Fibroblast of skin of scalp (primary cell): ENCODE data around the gene EXOG. TPM values are rescaled to one million over a fixed set of nuclear protein-coding genes. Genes with fewer than 3 reads are reported as not detected.

Source experiments
- DNase-seq: peaks from one replicate; pipeline ENCODE4 v3.0.0-alpha.2; 2013
- polyA plus RNA-seq, 2 experiments: library from polyadenylated mRNA; unstranded; fragments of 120-200 nt; gene quantifications; one replicate each; pipeline ENCODE4 v1.2.1, GENCODE V29; 2013; ENCODE audit not compliant: insufficient read length in 2 of 2

Gene EXOG, protein sequence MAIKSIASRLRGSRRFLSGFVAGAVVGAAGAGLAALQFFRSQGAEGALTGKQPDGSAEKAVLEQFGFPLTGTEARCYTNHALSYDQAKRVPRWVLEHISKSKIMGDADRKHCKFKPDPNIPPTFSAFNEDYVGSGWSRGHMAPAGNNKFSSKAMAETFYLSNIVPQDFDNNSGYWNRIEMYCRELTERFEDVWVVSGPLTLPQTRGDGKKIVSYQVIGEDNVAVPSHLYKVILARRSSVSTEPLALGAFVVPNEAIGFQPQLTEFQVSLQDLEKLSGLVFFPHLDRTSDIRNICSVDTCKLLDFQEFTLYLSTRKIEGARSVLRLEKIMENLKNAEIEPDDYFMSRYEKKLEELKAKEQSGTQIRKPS
- 10.7 TPM for polyA plus RNA-seq (2013, experiment 1 of 2; ENCODE audit: insufficient read length)
- 10.7 TPM for polyA plus RNA-seq (2013, experiment 2 of 2; ENCODE audit: insufficient read length)

DNA sequence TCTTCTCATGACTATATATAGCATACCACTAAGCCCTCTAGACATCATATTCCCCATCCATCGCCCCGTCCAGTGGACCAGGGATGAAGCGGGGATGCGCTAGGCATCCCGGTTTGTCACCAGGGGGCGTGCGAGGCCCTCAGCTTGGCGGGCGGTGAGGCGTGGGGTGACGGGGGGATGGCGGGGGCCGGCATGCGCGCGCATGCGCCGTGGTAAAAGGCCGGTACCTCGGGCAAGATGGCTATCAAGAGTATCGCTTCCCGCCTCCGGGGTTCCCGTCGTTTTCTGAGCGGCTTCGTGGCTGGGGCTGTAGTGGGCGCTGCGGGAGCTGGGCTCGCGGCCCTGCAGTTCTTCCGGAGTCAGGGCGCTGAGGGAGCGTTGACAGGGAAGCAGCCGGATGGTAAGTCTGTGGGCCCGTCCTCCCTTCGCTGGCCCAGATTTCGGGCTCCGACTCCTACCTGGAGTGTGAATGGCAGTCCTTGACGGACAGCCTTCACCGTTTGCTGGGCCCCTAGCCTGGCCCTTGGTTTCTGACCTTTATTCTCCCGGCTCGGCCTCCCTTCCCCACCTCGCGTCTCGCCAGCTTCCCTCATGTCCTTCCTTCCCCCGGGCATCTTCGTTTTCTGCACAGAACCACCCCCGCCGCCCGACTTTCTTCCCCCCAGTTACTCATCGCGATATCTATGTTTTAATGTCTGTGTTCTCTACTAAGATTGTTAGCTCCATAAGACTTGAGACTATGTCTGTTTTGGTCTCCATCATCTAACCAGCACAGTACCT lies at the start of gene EXOG:
TSS of gene EXOG (plus strand) at position 210 of the 780 bp plus-strand sequence. CDS start at position 238, 28 bp downstream.
- peak; percentile 94 for DNase-seq

DNA sequence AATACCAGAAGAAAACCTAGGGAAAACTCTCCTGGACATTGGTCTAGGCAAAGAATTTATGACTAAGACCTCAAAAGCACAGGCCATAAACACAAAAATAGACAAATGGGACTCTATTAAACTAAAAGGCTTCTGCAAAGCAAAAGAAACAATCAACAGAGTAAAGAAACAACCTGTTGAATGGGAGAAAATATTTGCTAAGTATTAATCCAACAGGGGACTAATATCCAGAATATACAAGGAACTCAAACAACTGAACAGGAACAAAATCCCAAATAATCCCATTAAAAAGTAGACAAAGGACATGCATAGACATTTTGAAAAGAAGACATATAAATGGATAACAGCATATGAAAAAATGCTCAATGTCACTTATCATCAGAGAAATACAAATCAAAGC lies 49.3 kb upstream of the EXOG start:
- no peak for DNase-seq

DNA sequence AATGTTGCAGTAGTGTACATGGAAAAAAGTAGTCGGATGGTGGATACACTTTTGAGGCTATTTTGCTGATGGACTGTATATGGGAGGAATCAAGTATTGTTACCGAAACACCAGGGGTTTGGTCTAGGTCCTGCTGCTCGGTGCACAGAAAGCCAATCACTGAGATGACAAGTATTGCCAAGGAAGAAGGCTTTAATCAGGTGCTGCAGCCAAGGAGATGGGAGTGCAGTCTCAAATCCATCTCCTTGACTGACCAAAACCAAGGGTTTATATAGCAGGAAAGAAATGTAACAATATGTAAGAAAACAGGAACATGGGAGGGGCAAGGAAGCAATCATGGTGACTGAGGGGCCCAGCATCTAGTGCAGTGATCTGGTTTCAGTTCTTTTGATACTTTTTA lies 45.3 kb upstream of the EXOG start:
- DNase-seq, result no peak

DNA sequence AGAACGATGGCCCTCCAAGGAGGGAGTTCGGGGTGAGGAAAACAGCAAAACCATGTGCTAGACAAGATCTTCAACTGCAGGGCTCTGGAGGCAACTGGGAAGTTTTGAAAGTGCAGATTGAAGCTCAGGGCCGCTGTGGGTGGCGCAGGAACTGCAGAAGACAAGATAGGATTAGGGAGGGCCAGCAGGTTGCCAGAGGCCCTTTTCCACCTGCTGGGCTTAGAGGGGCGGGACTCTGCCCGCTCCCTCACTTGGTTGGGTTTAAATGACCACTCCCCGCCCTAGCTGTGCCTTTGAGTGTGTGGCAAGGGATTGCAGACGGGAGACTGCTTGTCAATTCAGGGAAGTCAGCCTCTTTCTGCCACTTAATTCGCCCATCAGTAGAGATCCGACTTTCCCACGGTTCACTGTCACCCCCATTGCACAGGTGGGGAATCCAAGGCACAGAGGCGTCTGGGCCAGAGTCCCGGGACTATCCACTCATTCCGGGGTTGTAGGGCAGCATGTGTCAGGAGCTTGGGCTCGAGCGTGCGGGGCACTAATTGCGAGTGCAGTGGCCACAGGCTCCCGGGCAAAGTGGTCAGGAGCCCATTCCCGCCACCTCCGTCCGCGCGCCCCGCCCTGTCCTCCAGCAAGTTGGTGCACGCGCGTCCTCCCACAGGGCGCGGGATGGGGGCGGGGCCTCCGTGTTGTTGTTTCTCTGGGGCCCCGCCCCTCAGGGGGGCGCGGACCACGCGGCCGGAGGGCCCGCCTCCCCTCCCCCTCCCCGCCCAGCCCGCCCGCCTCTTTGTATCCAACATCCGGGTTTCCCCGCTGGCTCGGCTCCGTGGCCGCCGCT lies 42.8 kb upstream of the EXOG start, which contains the start of gene ACVR2B:
TSS of gene ACVR2B (plus strand) at position 816 of the 838 bp plus-strand sequence. CDS start 433 bp downstream, outside the sequence.
- DNase-seq, result peak; percentile 83

DNA sequence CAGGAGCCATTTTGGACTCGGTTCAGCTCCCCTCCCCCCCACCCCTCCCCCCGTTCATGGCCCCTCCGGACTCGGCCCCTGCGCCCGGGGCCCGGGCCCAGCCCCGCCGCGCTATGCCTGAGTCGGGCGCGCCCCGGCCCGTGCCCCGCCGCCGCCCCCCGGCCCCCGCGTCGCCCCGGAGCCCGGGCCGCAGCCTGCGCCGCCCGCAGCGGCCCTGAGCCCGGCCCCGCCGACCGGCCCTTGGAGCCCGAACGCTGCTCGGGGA lies 42.3 kb upstream of the EXOG start:
- no peak for DNase-seq

DNA sequence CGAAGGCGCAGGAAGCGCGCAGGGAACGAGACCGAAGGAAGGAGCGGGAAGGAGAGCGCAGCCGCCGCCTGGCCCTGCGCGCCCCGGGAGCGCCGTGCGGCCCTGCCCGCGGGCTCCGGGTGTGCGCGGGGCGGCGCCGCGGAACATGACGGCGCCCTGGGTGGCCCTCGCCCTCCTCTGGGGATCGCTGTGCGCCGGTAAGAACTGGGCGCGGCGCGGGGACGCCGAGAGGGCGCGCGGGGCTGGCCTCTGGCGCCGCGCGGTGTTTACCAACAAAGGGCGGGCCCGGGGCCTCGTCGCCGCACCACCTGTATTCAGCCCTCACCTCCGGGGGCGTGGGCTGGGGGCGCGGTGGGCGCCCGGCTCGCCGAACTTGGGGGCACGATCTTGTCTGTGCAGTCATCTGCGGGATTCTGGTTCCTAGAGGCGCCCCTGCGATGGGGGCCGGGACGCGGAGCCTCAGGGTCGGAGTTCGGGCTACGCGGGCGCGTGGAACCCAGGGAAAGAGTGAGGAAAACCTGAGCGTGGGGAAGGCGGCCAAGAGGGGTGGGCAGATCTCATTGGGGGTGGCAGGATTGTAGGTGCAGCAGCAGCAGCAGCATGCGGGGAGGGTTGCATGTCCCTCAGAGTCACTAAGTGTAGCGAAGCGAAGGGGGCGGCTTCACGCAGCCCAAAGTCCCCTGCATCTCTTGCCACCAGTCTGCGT lies 41.8 kb upstream of the EXOG start:
- DNase-seq, result peak; percentile 27

DNA sequence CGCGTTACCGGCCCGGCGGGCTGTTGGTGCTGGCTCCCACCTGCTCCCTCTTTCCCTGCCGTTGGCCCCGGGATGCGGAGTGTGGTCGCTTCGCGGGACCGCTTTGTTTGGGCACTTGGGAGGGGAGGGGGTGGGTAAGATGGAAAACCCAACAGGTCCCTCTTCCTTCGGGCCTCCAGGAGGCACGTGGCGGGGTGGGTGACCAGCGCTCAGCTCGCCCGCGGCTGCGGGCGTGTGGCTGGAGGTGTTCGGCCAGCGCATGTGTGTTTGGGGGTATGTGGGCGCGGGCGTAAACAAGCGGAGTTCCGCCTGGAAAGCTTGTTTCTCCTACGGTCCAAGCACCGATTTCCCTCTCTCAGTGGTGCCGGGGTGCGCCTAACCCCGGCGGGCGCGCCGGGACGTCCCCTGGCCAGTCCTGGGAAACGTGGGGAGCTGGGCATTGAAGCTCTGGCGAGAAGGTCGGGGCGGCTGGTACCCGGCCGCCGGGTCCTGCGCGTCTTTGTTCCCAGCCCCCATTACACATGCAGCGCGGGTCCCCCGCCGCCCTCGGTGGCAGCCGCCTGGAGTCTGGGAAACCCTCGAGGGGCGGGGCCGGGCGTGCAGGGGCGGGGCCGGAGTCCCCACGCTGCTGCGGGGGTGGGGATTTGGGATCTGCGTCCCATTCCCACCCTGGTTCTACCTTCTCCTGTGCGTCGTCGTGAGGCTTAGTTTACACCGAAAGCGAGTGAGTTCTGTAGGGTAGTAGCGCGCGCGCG lies 41.1 kb upstream of the EXOG start:
- DNase-seq, result peak; percentile 38

DNA sequence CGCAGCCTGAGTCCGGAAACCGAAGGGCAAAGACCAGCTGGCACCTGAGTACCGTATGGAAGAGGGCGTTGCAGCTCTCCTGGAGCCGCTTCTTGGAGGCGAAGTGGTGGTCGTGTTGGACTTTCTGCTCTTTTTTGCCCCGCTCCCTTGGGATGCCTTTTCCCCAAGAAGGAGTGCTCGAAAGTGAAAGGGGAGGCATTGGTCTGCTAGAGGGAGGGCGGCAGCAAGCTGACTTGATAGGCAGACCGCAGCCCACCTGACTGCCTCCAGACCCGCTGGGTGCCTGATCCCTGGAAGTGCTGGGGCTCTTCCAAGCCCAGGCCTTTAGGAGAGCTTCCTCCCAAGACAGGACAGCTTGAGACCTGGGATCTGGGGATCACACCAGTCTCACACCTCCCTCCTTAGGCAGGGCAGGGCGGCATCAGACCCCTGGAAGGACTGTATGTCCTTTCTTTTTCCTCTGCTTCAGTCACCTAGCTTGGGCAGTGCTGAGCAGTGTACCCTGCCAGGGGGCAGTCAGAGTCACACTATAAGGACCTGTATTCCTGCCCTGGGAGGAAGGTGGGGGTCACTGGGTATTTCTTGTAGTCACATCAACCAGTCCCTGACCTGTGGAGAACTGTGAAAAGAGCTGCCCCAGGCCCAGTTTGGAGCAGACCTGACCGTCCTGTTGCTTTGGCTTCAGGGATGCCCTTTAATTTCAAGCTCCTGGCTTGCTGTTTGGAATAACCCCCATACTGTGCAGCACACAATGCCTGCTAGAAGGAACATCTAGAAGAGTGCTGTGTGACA lies 40.3 kb upstream of the EXOG start:
- no peak for DNase-seq

DNA sequence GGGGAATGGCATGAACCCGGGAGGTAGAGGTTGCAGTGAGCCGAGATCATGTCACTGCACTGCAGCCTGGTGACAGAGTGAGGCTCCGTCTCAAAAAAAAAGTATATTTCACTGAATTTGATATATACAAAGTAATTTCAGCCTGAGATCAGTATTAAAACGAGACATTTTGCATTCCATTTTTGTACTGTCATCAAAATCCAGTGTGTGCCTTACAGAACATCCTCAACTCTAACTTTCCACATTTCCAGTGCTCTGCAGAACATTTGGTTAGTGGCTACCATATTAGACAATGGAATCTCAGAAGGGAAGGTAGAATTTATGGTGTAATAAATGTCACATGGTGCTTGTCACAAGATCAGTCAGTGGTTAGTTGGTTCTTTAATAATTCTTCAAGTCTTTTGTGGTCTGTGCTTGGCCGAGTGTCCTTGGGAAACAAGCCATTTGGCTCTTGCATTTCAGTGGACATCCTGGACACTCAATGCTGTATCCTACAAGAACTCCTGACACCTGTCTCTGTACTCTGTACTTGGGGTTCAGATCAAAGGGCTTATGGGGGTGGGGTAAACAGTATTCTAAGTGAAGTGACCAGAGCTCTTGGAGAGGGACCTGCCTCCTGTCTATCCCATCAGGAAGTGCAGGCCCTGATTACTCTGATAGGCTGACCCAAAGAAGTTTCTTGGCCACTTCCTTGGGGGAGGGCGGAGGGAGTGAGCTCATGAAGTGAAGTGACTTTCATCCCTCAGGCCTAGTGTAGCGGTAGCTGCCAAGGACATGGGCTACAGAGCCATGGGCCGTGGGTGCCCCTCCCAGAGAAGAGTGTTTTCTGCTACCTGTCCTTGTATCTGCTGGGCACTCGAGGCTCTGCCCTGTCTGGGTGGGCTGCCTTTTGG lies 38.8 kb upstream of the EXOG start:
- DNase-seq, result no peak

DNA sequence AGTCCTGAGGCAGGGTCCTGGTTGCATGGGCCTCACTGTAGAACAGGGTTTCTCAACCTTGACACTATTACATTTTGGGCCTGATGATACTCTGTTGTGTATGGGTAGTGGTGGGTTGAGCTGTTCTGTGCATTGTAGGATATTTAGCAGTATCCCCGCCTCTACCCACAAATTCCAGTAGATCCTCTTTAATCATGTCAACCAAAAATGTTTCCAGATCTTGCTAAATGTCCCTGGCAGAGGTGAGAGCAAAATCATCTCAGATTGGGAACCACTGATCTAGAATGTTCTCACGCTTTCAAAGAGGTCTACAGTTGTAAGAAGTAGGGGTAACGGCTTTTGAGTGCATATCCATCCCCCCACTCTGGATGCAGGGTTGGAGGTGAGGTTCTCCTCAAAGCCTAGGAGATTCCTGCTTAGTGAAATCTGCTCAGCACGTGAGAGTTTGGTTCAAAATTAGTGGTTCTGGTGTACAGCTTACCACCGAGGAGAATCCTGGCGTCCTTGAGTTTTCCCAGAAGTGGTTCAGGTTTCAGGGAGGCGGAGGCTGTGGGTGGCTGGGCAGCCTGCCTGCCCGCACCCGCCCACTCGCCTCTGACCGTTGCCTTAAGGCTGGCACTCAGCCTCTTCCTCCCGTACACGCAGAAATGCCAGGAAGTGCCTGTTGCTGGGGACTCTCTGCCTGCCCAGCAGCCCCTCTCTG lies 37.2 kb upstream of the EXOG start:
- no peak for DNase-seq

DNA sequence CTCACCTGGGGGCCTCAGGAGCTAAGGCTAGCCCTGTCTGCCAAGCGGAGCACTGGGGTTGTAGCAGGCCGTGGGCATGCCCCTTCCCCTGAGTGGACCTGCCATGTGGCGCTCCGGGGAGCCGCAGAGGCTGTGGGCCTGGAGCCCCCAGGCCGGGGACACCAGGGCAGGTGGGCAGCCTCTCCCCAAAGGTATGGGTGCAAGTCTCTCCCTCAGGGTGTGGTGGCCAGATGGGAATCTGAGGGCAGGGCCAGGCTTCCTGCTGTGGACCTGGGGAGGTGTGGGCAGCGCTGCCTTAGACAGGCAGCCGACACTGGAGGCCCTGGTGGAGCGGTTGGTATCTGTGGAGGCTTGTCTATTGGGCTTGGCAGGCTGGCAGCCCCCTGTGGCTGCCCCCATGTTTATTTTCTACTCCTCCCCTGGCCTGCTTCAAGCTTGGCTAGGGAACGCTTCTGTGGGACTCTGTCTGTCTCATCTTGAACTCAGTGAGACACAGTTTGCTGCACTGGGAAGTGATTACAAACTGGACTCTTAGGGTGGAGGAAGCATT lies 36.6 kb upstream of the EXOG start:
- DNase-seq, result no peak

DNA sequence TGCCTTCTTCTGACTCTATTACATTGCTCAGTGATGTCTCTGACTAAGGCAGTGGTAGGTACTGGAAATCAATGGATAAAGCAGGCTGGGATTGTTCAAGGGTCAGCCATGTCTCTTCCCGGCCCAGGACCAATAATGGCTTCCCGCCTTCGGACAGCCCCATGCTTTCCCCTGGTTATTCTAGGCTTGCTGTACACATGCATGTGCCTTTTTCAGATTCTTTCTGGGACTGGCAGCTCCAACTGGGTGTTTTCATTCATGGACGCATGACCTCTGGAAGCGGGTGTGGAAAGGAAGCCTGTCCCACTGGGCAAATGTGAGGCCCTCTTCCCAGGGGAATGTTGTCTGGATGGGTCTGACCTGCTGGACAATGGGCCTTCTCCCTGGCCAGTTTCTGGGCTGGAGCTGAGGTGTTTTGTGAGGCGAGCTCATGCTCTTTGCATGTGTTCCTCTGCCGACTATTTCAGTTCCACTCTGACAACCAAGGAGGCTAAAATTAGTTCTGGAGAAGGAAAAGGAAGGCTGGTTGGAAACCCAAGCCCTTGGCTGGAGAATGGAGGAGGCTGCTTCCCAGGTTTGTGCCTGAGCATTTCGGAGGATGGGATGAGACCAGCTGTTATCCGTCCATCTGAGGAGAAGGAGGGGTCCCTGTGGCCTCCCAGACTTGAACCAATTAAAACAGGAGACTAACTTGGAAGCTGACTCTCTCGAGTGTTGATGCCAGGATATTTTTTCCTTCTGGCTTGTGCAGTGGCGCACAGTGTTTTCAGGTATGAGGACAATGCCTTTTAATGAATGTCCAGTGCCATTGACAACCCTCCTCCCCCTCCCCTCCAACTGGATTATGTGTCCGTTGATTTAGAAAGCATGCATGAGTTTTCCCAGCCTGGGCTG lies 35.5 kb upstream of the EXOG start:
- DNase-seq, result no peak

DNA sequence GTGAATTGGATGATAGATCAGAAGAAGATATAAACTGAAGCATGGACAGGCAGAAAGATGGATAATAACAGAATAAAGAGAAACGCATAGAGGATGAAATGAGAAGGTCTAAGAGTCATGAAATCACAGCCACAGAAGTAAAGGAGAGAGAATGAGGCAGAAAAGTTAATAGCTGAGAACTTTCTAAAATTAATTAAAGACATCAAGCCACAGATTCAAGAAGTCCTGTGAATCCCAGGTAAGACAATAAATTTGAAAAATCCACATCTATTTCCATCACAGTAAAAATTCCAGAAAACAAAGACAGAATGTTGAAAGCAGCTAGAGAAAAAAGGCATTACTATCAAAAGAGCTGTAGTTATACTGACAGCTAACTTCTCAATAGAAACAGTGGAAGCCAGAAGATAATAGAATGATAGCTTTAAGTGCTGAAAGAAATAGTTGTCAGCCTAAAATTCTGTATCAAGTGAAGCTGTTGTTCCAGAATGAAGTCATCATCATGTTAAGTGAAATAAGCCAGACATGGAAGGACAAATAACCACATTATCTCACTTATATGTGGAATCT lies 30.5 kb upstream of the EXOG start:
- no peak for DNase-seq

DNA sequence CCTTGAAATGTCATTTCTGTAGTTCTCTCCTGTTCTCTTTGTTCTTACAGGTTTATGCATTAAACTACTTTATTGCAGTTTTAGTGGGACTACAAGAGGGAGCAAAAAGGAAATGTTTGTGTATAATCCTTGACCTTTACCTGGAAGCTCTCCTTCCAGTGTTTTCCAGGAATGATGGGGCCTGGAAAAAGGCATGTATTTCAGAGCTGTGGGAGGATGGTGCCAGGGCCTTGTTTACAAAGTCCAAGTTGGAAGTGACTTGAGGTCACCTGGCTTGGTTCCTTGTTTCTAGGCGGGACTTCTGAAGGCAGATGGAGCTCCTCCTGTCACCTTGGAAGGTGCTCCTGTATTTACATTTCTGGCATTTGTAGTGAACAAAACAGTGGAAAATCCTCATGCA lies 27.4 kb upstream of the EXOG start:
- DNase-seq, result no peak

DNA sequence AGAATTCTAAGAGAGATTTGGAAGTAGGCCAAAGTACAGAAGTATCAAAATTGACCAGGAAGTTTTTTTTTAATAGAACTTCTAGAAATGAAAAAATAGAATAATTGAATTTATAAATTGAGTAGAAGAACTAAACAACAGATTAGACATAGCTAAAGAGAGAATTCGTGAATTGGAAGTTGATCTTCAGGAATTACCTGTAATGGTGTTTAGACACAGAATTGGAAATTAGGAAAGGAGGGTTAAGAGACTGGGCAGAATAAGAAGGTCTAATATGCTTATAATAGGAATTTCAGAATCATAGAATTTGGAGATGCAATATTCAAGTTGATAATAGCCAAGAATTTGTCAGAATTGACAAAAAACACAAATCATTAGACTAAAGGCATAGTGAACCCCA lies 26.3 kb upstream of the EXOG start:
- DNase-seq, result no peak

DNA sequence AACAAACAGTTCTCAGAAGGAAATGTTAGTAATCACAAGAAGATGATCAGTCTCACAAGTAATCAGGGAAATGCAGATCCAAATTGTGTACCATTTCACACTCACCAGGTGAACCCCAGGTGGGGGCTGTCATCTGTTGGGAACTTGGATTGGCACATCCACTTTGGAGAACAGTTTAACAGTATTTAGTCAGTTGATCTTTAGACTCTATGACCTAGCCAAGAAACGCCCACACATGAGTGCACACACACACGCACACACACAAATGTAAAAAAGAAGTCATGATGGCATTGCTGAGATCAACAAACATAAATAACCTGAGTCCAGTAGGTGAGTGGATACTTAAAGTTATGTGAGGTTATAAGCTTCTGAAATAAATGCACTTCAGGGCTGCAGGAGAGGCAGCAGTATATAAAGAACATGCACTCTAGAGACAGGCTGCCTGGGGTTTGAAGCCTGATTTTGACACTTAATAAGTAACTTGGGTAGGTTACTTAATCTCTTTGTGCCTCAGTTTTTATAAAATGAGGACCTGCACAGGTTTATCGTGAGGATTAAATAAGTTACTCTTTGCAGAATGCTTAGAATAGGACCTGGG lies 24.8 kb upstream of the EXOG start:
- no peak for DNase-seq

DNA sequence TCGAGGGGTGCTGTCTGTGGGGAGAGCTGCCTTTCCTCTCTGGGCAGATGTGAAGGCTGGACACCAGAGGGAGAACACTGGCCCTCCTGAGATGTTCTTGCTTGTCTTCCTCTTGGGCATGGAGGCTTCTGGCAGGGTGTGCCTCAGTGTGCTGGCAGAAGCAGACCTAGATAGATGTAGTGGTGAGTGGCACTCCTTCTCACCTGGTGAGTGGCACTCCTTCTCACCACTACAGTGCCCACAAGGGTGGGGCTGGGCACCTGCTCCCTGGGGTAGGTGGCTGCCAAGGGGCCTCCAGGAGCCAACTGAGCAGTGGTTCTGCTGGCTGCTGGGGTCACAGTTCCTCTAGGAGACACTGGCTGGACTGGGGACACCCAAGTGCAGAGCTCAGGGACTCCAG lies 23.8 kb upstream of the EXOG start:
- no peak for DNase-seq
